H9 (cell line): ENCODE data around the gene MCEMP1. TPM values are rescaled to one million over a fixed set of nuclear protein-coding genes. Genes with fewer than 3 reads are reported as not detected.

Source experiments
- DNase-seq: peaks from one replicate; pipeline ENCODE4 v3.0.0-alpha.2; 2017
- H2AFZ ChIP-seq: one replicate; pipeline ENCODE4 v1.6.1; 2013; ENCODE audit warnings: mild to moderate bottlenecking, low read length, control low read depth, moderate library complexity
- H2AK5ac ChIP-seq: 2 replicates; pipeline ENCODE4 v1.6.1; 2013; ENCODE audit warnings: low read length, control low read depth, mixed read lengths; ENCODE audit not compliant: insufficient read length
- H2BK120ac ChIP-seq: one replicate; pipeline ENCODE4 v1.6.1; 2013; ENCODE audit warnings: low read depth, mild to moderate bottlenecking, low read length, control low read depth, inconsistent platforms; ENCODE audit not compliant: poor library complexity, severe bottlenecking
- H2BK12ac ChIP-seq: 2 replicates; pipeline ENCODE4 v1.6.1; 2013; ENCODE audit warnings: low read length, control low read depth, mixed read lengths, low read depth; ENCODE audit not compliant: insufficient read length
- H2BK15ac ChIP-seq: 2 replicates; pipeline ENCODE4 v1.6.1; 2013; ENCODE audit warnings: low read depth, low read length, control low read depth
- H2BK20ac ChIP-seq: one replicate; pipeline ENCODE4 v1.6.1; 2013; ENCODE audit warnings: low read depth, mild to moderate bottlenecking, low read length, control low read depth, inconsistent platforms; ENCODE audit not compliant: poor library complexity, severe bottlenecking
- H2BK5ac ChIP-seq: 2 replicates; pipeline ENCODE4 v1.6.1; 2013; ENCODE audit warnings: low read length, control low read depth, mixed read lengths; ENCODE audit not compliant: insufficient read length
- H3K14ac ChIP-seq: 2 replicates; pipeline ENCODE4 v1.6.1; 2013; ENCODE audit warnings: low read length, control low read depth; ENCODE audit not compliant: insufficient read depth
- H3K18ac ChIP-seq: 2 replicates; pipeline ENCODE4 v1.6.1; 2013; ENCODE audit warnings: low read depth, mild to moderate bottlenecking, mixed read lengths, low read length, control low read depth; ENCODE audit not compliant: insufficient read length
- H3K23ac ChIP-seq: 2 replicates; pipeline ENCODE4 v1.6.1; 2013; ENCODE audit warnings: low read length, control low read depth, mixed read lengths, low read depth; ENCODE audit not compliant: insufficient read length
- H3K23me2 ChIP-seq: 2 replicates; pipeline ENCODE4 v1.6.1; 2013; ENCODE audit warnings: low read depth, mild to moderate bottlenecking, mixed read lengths, low read length, control low read depth; ENCODE audit not compliant: insufficient read length, poor library complexity, severe bottlenecking
- H3K27ac ChIP-seq: 2 replicates; pipeline ENCODE4 v1.5.1; 2013; ENCODE audit warnings: low read length, control low read depth, mixed read lengths, low read depth; ENCODE audit not compliant: insufficient read length
- H3K27me3 ChIP-seq: 2 replicates; pipeline ENCODE4 v1.6.1; 2013; ENCODE audit warnings: low read length, control low read depth, inconsistent platforms; ENCODE audit not compliant: insufficient read depth
- H3K4ac ChIP-seq: 2 replicates; pipeline ENCODE4 v1.6.1; 2013; ENCODE audit warnings: low read depth, mild to moderate bottlenecking, control low read depth, inconsistent platforms, low read length, moderate library complexity
- H3K4me1 ChIP-seq: 2 replicates; pipeline ENCODE4 v1.6.1; 2013; ENCODE audit warnings: low read length, control low read depth, inconsistent platforms; ENCODE audit not compliant: insufficient read depth
- H3K4me2 ChIP-seq: 2 replicates; pipeline ENCODE4 v1.6.1; 2013; ENCODE audit warnings: low read length, control low read depth, mixed read lengths; ENCODE audit not compliant: insufficient read length, insufficient read depth
- H3K56ac ChIP-seq: 2 replicates; pipeline ENCODE4 v1.6.1; 2013; ENCODE audit warnings: low read depth, mild to moderate bottlenecking, mixed read lengths, low read length, control low read depth; ENCODE audit not compliant: insufficient read length
- H3K79me1 ChIP-seq: 2 replicates; pipeline ENCODE4 v1.6.1; 2013; ENCODE audit warnings: low read depth, mild to moderate bottlenecking, moderate library complexity, low read length, control low read depth, inconsistent platforms; ENCODE audit not compliant: insufficient read depth, poor library complexity, severe bottlenecking
- H3K79me2 ChIP-seq: 2 replicates; pipeline ENCODE4 v1.6.1; 2013; ENCODE audit warnings: low read length, control low read depth, inconsistent platforms; ENCODE audit not compliant: insufficient read depth
- H3K9ac ChIP-seq: 2 replicates; pipeline ENCODE4 v1.6.1; 2013; ENCODE audit warnings: low read length, control low read depth, mixed read lengths; ENCODE audit not compliant: insufficient read length; ENCODE audit errors: extremely low read depth
- H3K9me3 ChIP-seq: one replicate; pipeline ENCODE4 v1.6.1; 2013; ENCODE audit warnings: low read depth, low read length, inconsistent platforms; ENCODE audit not compliant: control insufficient read depth
- H3T11ph ChIP-seq: one replicate; pipeline ENCODE4 v1.6.1; 2013; ENCODE audit warnings: mild to moderate bottlenecking, low read length, control low read depth, inconsistent platforms
- H4K20me1 ChIP-seq: one replicate; pipeline ENCODE4 v1.6.1; 2013; ENCODE audit not compliant: control insufficient read depth, insufficient read length, insufficient read depth
- H4K5ac ChIP-seq: 2 replicates; pipeline ENCODE4 v1.6.1; 2013; ENCODE audit warnings: low read depth, mild to moderate bottlenecking, mixed read lengths, low read length, control low read depth; ENCODE audit not compliant: insufficient read length
- H4K8ac ChIP-seq: replicated peaks from 2 replicates; pipeline ENCODE4 v1.6.1; 2013; ENCODE audit warnings: low read length, control low read depth, mixed read lengths, low read depth; ENCODE audit not compliant: insufficient read length
- H4K91ac ChIP-seq: 2 replicates; pipeline ENCODE4 v1.6.1; 2013; ENCODE audit warnings: low read depth, mild to moderate bottlenecking, moderate library complexity, mixed read lengths, low read length, control low read depth; ENCODE audit not compliant: insufficient read length
- H3K27ac Mint-ChIP-seq, 3 experiments: 2 replicates in 2 of 3; 3 replicates in 1 of 3; pipeline ENCODE4 v1.8.0; 2020 to 2021; ENCODE audit warnings: mixed read lengths in 3 of 3, mild to moderate bottlenecking in 1 of 3, moderate library complexity in 1 of 3
- H3K27me3 Mint-ChIP-seq: 2 replicates; pipeline ENCODE4 v1.8.0; 2021; ENCODE audit warnings: low read depth, mild to moderate bottlenecking, moderate library complexity, mixed read lengths
- H3K36me3 Mint-ChIP-seq, 3 experiments: 2 replicates in 2 of 3; 3 replicates in 1 of 3; pipeline ENCODE4 v1.8.0; 2020 to 2021; ENCODE audit warnings: low read depth in 3 of 3, mixed read lengths in 3 of 3; ENCODE audit not compliant: insufficient read depth in 1 of 3
- H3K4me1 Mint-ChIP-seq, 2 experiments: 2 replicates each; pipeline ENCODE4 v1.8.0; 2020; ENCODE audit warnings: mixed read lengths in 2 of 2
- H3K4me3 Mint-ChIP-seq, 2 experiments: 2 replicates in 1 of 2; 3 replicates in 1 of 2; pipeline ENCODE4 v1.8.0; 2020 to 2021; ENCODE audit warnings: mild to moderate bottlenecking in 2 of 2, mixed read lengths in 2 of 2, moderate library complexity in 1 of 2
- H3K9me3 Mint-ChIP-seq, 2 experiments: 2 replicates in 1 of 2; 3 replicates in 1 of 2; pipeline ENCODE4 v1.8.0; 2020; ENCODE audit warnings: mild to moderate bottlenecking in 2 of 2, mixed read lengths in 2 of 2, moderate library complexity in 1 of 2
- WGBS: extraction: QIAGEN DNeasy Blood & Tissue Kit; methylation state at CpG from one replicate; pipeline ENCODE4 v1.1.7; 2013; ENCODE audit warnings: missing lambda C conversion rate, low lambda C conversion rate, mixed read lengths; ENCODE audit not compliant: insufficient read length; ENCODE audit errors: extremely low coverage; 5-methylcytosine and 5-hydroxymethylcytosine counted together
- total RNA-seq: library from RNA; stranded (reverse); gene quantifications from 2 replicates; pipeline ENCODE4 v1.2.1, GENCODE V29; 2021
- TF ChIP-seq, protein P1 (sequence below): fragments of 200-600 bp; sonication (generic); conservative IDR thresholded peaks from 3 replicates; pipeline ENCODE4 v1.8.0; 2021; ENCODE audit warnings: antibody characterized with exemption, mild to moderate bottlenecking

Gene MCEMP1
- total RNA-seq, 1 experiment from 2014 or later = not detected

DNA sequence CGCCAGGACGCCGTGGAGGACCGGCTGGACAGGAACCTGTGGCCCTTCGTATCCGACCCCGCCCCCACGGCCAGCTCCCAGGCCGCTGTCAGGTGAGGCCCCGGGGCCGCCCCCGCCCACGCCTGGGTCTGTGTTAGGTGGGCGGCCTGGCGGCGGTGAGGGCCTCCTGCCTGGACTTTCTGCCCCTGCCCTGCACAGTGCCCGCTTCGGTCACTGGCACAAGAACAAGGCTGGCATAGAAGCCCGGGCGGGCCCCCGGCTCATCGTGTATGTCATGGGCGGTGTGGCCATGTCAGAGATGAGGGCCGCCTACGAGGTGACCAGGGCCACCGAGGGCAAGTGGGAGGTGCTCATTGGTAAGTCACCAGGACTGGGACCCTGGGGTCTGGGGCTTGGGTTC lies 29.7 kb upstream of the MCEMP1 start:
- Mint-ChIP-seq H3K27me3 (peaks cover 26% of the 10 kb centered on the region), H3K27ac (no peak overlapping the region), H3K4me3 (no peak overlapping the region), H3K4me1 (peaks cover under 1 to 8% of the 10 kb centered on the region in 2 experiments), H3K36me3 (peaks cover 2 to 16% (median 7%) of the 10 kb centered on the region in 3 experiments; a peak in 4 of 7 replicates), H3K9me3 (no peaks in the 10 kb centered on the region; a peak in 1 of 5 replicates)
- H2BK12ac ChIP-seq = no peak overlapping the region
- DNase-seq = no peak
- H3K23me2 ChIP-seq = no peaks in the 10 kb centered on the region
- H3K23ac ChIP-seq = no peak overlapping the region
- H2AFZ ChIP-seq = no peak overlapping the region
- H2BK20ac ChIP-seq = no peak overlapping the region
- no peak overlapping the region for H3K4me2 ChIP-seq
- H2AK5ac ChIP-seq = no peak overlapping the region
- H3K9me3 ChIP-seq = no peaks in the 10 kb centered on the region
- no peak overlapping the region for H4K8ac ChIP-seq
- H3K79me2 ChIP-seq = no peaks in the 10 kb centered on the region
- H4K5ac ChIP-seq = no peak overlapping the region
- no peaks in the 10 kb centered on the region for H3K27me3 ChIP-seq
- TF ChIP-seq, protein P1, sequence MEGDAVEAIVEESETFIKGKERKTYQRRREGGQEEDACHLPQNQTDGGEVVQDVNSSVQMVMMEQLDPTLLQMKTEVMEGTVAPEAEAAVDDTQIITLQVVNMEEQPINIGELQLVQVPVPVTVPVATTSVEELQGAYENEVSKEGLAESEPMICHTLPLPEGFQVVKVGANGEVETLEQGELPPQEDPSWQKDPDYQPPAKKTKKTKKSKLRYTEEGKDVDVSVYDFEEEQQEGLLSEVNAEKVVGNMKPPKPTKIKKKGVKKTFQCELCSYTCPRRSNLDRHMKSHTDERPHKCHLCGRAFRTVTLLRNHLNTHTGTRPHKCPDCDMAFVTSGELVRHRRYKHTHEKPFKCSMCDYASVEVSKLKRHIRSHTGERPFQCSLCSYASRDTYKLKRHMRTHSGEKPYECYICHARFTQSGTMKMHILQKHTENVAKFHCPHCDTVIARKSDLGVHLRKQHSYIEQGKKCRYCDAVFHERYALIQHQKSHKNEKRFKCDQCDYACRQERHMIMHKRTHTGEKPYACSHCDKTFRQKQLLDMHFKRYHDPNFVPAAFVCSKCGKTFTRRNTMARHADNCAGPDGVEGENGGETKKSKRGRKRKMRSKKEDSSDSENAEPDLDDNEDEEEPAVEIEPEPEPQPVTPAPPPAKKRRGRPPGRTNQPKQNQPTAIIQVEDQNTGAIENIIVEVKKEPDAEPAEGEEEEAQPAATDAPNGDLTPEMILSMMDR = no peak
- H4K20me1 ChIP-seq = no peaks in the 10 kb centered on the region
- no peak overlapping the region for H3K9ac ChIP-seq
- WGBS = no CpG with 5 or more reads among the region's 26 CpGs
- no peak overlapping the region for H2BK5ac ChIP-seq
- no peaks in the 10 kb centered on the region for H3K79me1 ChIP-seq
- no peak overlapping the region for H3K27ac ChIP-seq
- H4K91ac ChIP-seq = no peak overlapping the region
- H3K4me1 ChIP-seq = no peaks in the 10 kb centered on the region
- no peak overlapping the region for H3T11ph ChIP-seq
- no peak overlapping the region for H3K14ac ChIP-seq
- no peak overlapping the region for H3K56ac ChIP-seq
- H3K18ac ChIP-seq = no peak overlapping the region
- H2BK15ac ChIP-seq = no peak overlapping the region
- H2BK120ac ChIP-seq = no peak overlapping the region
- no peak overlapping the region for H3K4ac ChIP-seq
